Measurements from ENCODE around the gene GAREM1. TPM values are rescaled to one million over a fixed set of nuclear protein-coding genes. Genes with fewer than 3 reads are reported as not detected.
A peak's percentile ranks its signal among the peaks of the same experiment; 100 is the strongest.
"Not testable (repeated sequence)": the region's sequence is repeated elsewhere in the genome, so short reads cannot be mapped to it uniquely, and the experiment has no call there.

Gene GAREM1
- total RNA-seq, 1 experiment from 2014 or later = 1.8 TPM

- Histone ChIP-seq H3K9me2 (replicated peaks; ENCODE audit: low read length) (no peaks in the 10 kb centered on the region), H4K20me1 (ENCODE audit: low read length) (no peaks in the 10 kb centered on the region), H2AFZ (ENCODE audit: low read length) (no peak overlapping the region), H3F3A (ENCODE audit: low read length, unreplicated experiment) (no peaks in the 10 kb centered on the region), H3K9me3 (ENCODE audit: low read length) (no peaks in the 10 kb centered on the region), H3K4me2 (ENCODE audit: low read length) (no peak overlapping the region), H3K36me3 (ENCODE audit: low read depth, low read length) (no peaks in the 10 kb centered on the region), H3K4me1 (ENCODE audit: insufficient read depth, low read length) (no peaks in the 10 kb centered on the region), H3K79me2 (ENCODE audit: low read length) (no peaks in the 10 kb centered on the region), H3K4me3 (ENCODE audit: low read length) (no peak overlapping the region), H3K9ac (ENCODE audit: low read length) (no peak overlapping the region), H3K27me3 (ENCODE audit: low read length) (no peaks in the 10 kb centered on the region), H3K27ac (ENCODE audit: low read length) (no peak overlapping the region)
- intact Hi-C loops (cut with micrococcal nuclease) = no loop called here
- DNase-seq = peak; percentile 4
- no peak for TF ChIP-seq EZH2 (IDR thresholded peaks at IDR 0.05; ENCODE audit: low read length, unreplicated experiment)
- no peak for TF ChIP-seq EZH2phosphoT487 (IDR thresholded peaks at IDR 0.05; ENCODE audit: borderline replicate concordance, low read length)
- no peak for TF ChIP-seq CTCF (conservative IDR thresholded peaks at IDR 0.05; ENCODE audit: low read depth, low read length)
- ChIA-PET CTCF (no interaction called here), POLR2A (ENCODE audit: unreplicated experiment) (no interaction called here)
- ATAC-seq = no peak
- no TSS peak for BruUV-seq (replicated peaks)
These were observed 233.6 kb downstream of the GAREM1 start for GRCh38 chr18:32237049-32237448.

- H3K36me3 ChIP-seq (ENCODE audit: low read depth, low read length); H3K27me3 ChIP-seq (ENCODE audit: low read length); H3K9ac ChIP-seq (ENCODE audit: low read length); H3K27ac ChIP-seq (ENCODE audit: low read length); H3F3A ChIP-seq (ENCODE audit: low read length, unreplicated experiment); H3K9me3 ChIP-seq (ENCODE audit: low read length); BruUV-seq (replicated peaks); POLR2A ChIA-PET (ENCODE audit: unreplicated experiment); H4K20me1 ChIP-seq (ENCODE audit: low read length); CTCF ChIA-PET; H3K4me2 ChIP-seq (ENCODE audit: low read length); H3K79me2 ChIP-seq (ENCODE audit: low read length); H3K9me2 ChIP-seq (replicated peaks; ENCODE audit: low read length); H3K4me3 ChIP-seq (ENCODE audit: low read length); ATAC-seq; intact Hi-C loops (cut with micrococcal nuclease); H3K4me1 ChIP-seq (ENCODE audit: insufficient read depth, low read length); DNase-seq; H2AFZ ChIP-seq (ENCODE audit: low read length): not testable (repeated sequence)
These were observed 237.3 kb downstream of the GAREM1 start for GRCh38 chr18:32233348-32233747.

GRCh38 chr18:32219431-32220018, 251.2 kb downstream of the GAREM1 start:
- no peaks in the 10 kb centered on the region for H3K36me3 ChIP-seq (ENCODE audit: low read depth, low read length)
- BruUV-seq (replicated peaks) = no TSS peak
- H3K9ac ChIP-seq (ENCODE audit: low read length) = no peak overlapping the region
- H3K4me3 ChIP-seq (ENCODE audit: low read length) = no peak overlapping the region
- no peaks in the 10 kb centered on the region for H3F3A ChIP-seq (ENCODE audit: low read length, unreplicated experiment)
- H3K4me1 ChIP-seq (ENCODE audit: insufficient read depth, low read length) = no peaks in the 10 kb centered on the region
- DNase-seq (no peak), ATAC-seq (no peak)
- intact Hi-C loops (cut with micrococcal nuclease) = no loop called here
- ChIA-PET POLR2A (ENCODE audit: unreplicated experiment) (no interaction called here), CTCF (no interaction called here)
- H3K79me2 ChIP-seq (ENCODE audit: low read length) = no peaks in the 10 kb centered on the region
- TF ChIP-seq EZH2 (IDR thresholded peaks at IDR 0.05; ENCODE audit: low read length, unreplicated experiment) (no peak), CTCF (conservative IDR thresholded peaks at IDR 0.05; ENCODE audit: low read depth, low read length) (no peak), EZH2phosphoT487 (IDR thresholded peaks at IDR 0.05; ENCODE audit: borderline replicate concordance, low read length) (no peak)
- H3K4me2 ChIP-seq (ENCODE audit: low read length) = no peak overlapping the region
- H3K9me3 ChIP-seq (ENCODE audit: low read length) = no peaks in the 10 kb centered on the region
- H2AFZ ChIP-seq (ENCODE audit: low read length) = no peak overlapping the region
- no peaks in the 10 kb centered on the region for H4K20me1 ChIP-seq (ENCODE audit: low read length)
- no peak overlapping the region for H3K27ac ChIP-seq (ENCODE audit: low read length)
- H3K27me3 ChIP-seq (ENCODE audit: low read length) = 0 out of 2 replicates have a peak, but pooled peaks cover 3% of the 10 kb centered on the region
- H3K9me2 ChIP-seq (replicated peaks; ENCODE audit: low read length) = no peaks in the 10 kb centered on the region
